Measurements from ENCODE around the gene FASTKD1. TPM values are rescaled to one million over a fixed set of nuclear protein-coding genes. Genes with fewer than 3 reads are reported as not detected.

Gene FASTKD1
- total and polyA plus RNA-seq, 10 of the 15 experiments (the other 5 are each of a cell fraction or from before 2014, with no cell fraction given) = 45.6 to 76.1 (median 63.4) TPM

GRCh38 chr2:169491378-169491777, 82.3 kb downstream of the FASTKD1 start:
- H3K4me2 ChIP-seq (ENCODE audit: control insufficient read depth, insufficient read depth) = no peak overlapping the region
- ATAC-seq (no peak), DNase-seq (ENCODE audit: low read depth, low spot score) (no peak), FAIRE-seq (no peak)
- no peaks in the 10 kb centered on the region for H3K9me3 ChIP-seq (replicated peaks; ENCODE audit: control insufficient read depth, insufficient read depth, low read length)
- POLR2A ChIA-PET = no interaction called here
- in situ Hi-C loops (cut with MboI) = no loop called here
- TF ChIP-seq RBBP5 (conservative IDR thresholded peaks at IDR 0.05) (no peak), TAF1 (IDR thresholded peaks at IDR 0.05; ENCODE audit: borderline replicate concordance, low read depth, low read length) (no peak), YY1 (IDR thresholded peaks at IDR 0.05; ENCODE audit: low read depth, low read length) (no peak), BRCA1 (IDR thresholded peaks at IDR 0.05; ENCODE audit: low read depth, low read length) (no peak), RB1 (IDR thresholded peaks at IDR 0.05; ENCODE audit: borderline replicate concordance) (no peak), PAX8 (IDR thresholded peaks at IDR 0.05) (no peak), TCF7 (IDR thresholded peaks at IDR 0.05; ENCODE audit: borderline replicate concordance) (no peak), CHD4 (IDR thresholded peaks at IDR 0.05) (no peak), EZH2 (IDR thresholded peaks at IDR 0.05; ENCODE audit: borderline replicate concordance, control insufficient read depth, low read depth, low read length) (no peak), ZBTB11 (CRISPR knock-in tag; IDR thresholded peaks at IDR 0.05) (no peak), E2F8 (IDR thresholded peaks at IDR 0.05; ENCODE audit: low read depth, partially characterized antibody) (no peak), HSF1 (IDR thresholded peaks at IDR 0.05; ENCODE audit: low read depth, low read length) (no peak), YBX1 (IDR thresholded peaks at IDR 0.05) (no peak), BMI1 (IDR thresholded peaks at IDR 0.05; ENCODE audit: borderline replicate concordance) (no peak), MEF2A (IDR thresholded peaks at IDR 0.05; ENCODE audit: insufficient read depth, low read depth, low read length) (no peak)
- RAD21 ChIA-PET (ENCODE audit: unreplicated experiment) = no interaction called here
- no peak overlapping the region for H3K9ac ChIP-seq (ENCODE audit: control insufficient read depth, insufficient read depth, low read length)
- CTCF ChIA-PET = interaction anchor here (0.5 to 2.6 kb wide), 2 partner anchors 10 to 274 kb away, joined by 3 to 7 read pairs; no protein-coding TSS in a partner anchor
- no peaks in the 10 kb centered on the region for H3K4me1 ChIP-seq (ENCODE audit: control insufficient read depth, insufficient read depth, low read length)
- H3K4me3 ChIP-seq = no peak overlapping the region
- no TSS peak for BruUV-seq (replicated peaks)
- H4K20me1 ChIP-seq (ENCODE audit: control insufficient read depth, insufficient read depth) = no peaks in the 10 kb centered on the region
- SMC1A ChIA-PET (ENCODE audit: uncharacterized antibody, unreplicated experiment) = no interaction called here
- no peak overlapping the region for H2AFZ ChIP-seq (ENCODE audit: control insufficient read depth, low read depth, low read length)
- H3K36me3 ChIP-seq (ENCODE audit: control insufficient read depth in 2 of 2, insufficient read depth in 2 of 2, low read length in 1 of 2) = no peaks in the 10 kb centered on the region
- H3K27me3 ChIP-seq (replicated peaks in 1 of 2; ENCODE audit: control insufficient read depth in 2 of 2, insufficient read depth in 2 of 2, low read length in 1 of 2) = no peaks in the 10 kb centered on the region
- intact Hi-C loops (cut with micrococcal nuclease; ENCODE audit: unreplicated experiment) = no loop called here
- no peaks in the 10 kb centered on the region for H3K79me2 ChIP-seq (ENCODE audit: control insufficient read depth, insufficient read depth, low read length)
- H3K27ac ChIP-seq (ENCODE audit: control insufficient read depth, insufficient read depth) = no peak overlapping the region

Data from GM12878 (cell line).